ENCODE data around the gene PDILT. TPM values are rescaled to one million over a fixed set of nuclear protein-coding genes. Genes with fewer than 3 reads are reported as not detected.

Gene PDILT
- total RNA-seq: not detected in 2 replicates

GRCh38 chr16:20404637-20405036 lies at the start of gene PDILT:
Gene PDILT (minus strand): TSS chr16:20404737. CDS start chr16:20399300, 5,437 bp downstream.

DNA sequence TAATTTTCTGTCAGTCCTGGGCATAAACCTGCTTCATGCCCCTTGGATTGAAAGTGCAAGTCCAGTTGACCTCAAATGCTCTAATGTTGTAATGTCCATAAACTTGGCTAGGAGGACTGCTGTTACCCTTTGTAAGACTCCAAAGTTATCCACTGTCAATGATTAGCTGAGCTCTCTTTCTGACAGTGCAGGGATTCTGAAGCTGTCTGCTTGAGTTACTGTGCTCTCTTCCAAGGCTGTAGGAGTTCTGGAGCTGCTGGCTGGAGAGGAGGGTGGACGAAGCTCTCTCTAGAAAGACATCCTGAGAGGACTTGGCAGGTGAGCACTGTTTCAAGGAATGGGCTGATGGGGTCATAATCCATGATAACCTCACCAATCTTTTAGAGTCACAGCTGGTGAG lies 46.8 kb upstream of the PDILT start, which contains the start of gene ACSM2A:
Gene ACSM2A (plus strand): TSS at position 158 of the 400 bp plus-strand sequence. CDS start 8,594 bp downstream, outside the sequence.

GRCh38 chr16:20409398-20410120 lies 5.0 kb upstream of the PDILT start, which contains the start of gene ACSM5:
Gene ACSM5 (plus strand): TSS chr16:20409534. CDS start chr16:20411485, 1,951 bp downstream.

GRCh38 chr16:20352615-20353014 lies 51.9 kb downstream of the PDILT start, which contains the start of gene UMOD:
Gene UMOD (minus strand): TSS chr16:20352715. CDS start chr16:20350737, 1,978 bp downstream.

GRCh38 chr16:20327444-20328041 lies 77.0 kb downstream of the PDILT start, which contains the start of gene GP2:
Gene GP2 (minus strand): TSS chr16:20327513. CDS start chr16:20326431, 1,082 bp downstream.

Other genes starting within 250 kb of the PDILT start
- not detected in 2 replicates for gene GP2, start 77.2 kb downstream of the PDILT start, total RNA-seq
- gene UMOD, start 52.0 kb downstream of the PDILT start, total RNA-seq: not detected in 2 replicates
- gene ACSM5, start 4.8 kb upstream of the PDILT start, total RNA-seq: 0.14 TPM in 1 of 2 replicates, not detected in the other
- gene ACSM2A, start 46.8 kb upstream of the PDILT start, total RNA-seq: not detected in 2 replicates
- gene ACSM2B, start 171.6 kb upstream of the PDILT start, total RNA-seq: not detected in 2 replicates

Data from placental pericyte (primary cell).